Erythroblast (primary cell): ENCODE results near the gene WDFY4.

Source experiments
- GATA1 ChIP-seq: IDR thresholded peaks from 2 replicates; pipeline ENCODE4 v1.6.1; 2011; ENCODE audit warnings: low read depth, mild to moderate bottlenecking, control low read depth, low read length, moderate library complexity
- POLR2A ChIP-seq: IDR thresholded peaks from 2 replicates; pipeline ENCODE4 v1.6.1; 2011; ENCODE audit warnings: mild to moderate bottlenecking, low read length

GRCh38 chr10:48811461-48811860 lies 126.8 kb downstream of the WDFY4 start:
- TF ChIP-seq POLR2A: no peak
- no peak for TF ChIP-seq GATA1
